ENCODE results near the gene PAM. TPM values are rescaled to one million over a fixed set of nuclear protein-coding genes. Genes with fewer than 3 reads are reported as not detected.
"Not testable (repeated sequence)": the region's sequence is repeated elsewhere in the genome, so short reads cannot be mapped to it uniquely, and the experiment has no call there.

PAM gene
- total and polyA plus RNA-seq, 8 donors = 27.4 to 322 (median 93.9) TPM

DNA sequence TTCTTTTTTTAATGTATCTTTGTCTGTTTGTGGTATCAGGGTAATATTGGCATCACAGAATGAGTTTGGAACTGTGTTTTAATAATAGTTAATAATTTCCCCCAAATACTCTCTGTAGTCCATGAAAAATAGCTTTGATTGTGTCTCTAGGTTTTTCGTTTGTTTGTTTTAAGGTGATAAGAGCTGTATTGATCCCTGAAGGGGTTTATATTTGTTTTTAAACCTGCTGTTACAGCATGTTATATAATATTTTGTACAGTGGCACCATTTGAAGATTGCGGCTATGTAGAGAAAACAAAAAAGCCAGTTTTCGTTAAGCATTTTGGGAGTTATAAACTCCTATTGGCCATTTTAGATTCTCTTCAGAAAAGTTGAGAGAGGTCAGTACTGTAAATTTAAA is 15.7 kb downstream of the PAM start:
- DNase-seq = no peak
- Histone ChIP-seq H3K9me3 (no peaks in the 10 kb centered on the region), H3K4me1 (peaks cover 0 to 18% (median 9%) of the 10 kb centered on the region in 4 donors), H3K4me3 (no peak overlapping the region), H3K27ac (peak overlapping the region in 1 of 5 donors; percentile 5), H3K36me3 (no peaks in the 10 kb centered on the region), H3K27me3 (no peaks in the 10 kb centered on the region)
- TF ChIP-seq POLR2AphosphoS5 (IDR thresholded peaks at IDR 0.05) = no peak
- intact Hi-C loops (cut with DNase I; ENCODE audit: low total_unique reads) = no loop called here
- WGBS, 5 donors = 49 to 70% (median 68%) methylated on average over 3 of the region's 3 CpGs

DNA sequence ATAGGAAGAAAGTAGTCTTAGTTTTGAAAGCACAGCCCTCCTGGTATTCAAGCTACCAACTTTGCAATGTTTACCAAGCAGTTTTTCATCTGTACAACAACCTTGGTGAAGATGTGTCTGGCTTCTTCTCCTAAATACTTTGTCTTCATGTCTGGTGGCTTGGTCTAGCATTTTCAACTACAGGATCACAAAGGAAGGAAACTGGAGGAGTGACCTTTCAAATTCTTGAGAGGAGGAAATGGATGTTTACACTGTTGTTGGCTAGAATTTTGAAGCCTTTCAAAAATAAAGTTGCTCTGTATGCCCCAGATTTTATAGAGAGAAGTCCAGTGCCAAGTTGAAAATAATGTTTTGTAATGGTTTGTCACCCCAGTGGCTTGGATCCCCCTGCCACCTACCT is 16.3 kb downstream of the PAM start:
- Histone ChIP-seq H3K9me3 (no peaks in the 10 kb centered on the region), H3K36me3 (no peaks in the 10 kb centered on the region), H3K27me3 (no peaks in the 10 kb centered on the region), H3K4me1 (peaks cover 0 to 18% (median 9%) of the 10 kb centered on the region in 4 donors), H3K27ac (peak overlapping the region in 3 of 5 donors; percentile 2 to 61 (median 5)), H3K4me3 (no peak overlapping the region)
- intact Hi-C loops (cut with DNase I; ENCODE audit: low total_unique reads) = no loop called here
- TF ChIP-seq POLR2A (IDR thresholded peaks at IDR 0.05) = no peak
- TF ChIP-seq POLR2AphosphoS5 (IDR thresholded peaks at IDR 0.05) = no peak
- TF ChIP-seq, protein P1, sequence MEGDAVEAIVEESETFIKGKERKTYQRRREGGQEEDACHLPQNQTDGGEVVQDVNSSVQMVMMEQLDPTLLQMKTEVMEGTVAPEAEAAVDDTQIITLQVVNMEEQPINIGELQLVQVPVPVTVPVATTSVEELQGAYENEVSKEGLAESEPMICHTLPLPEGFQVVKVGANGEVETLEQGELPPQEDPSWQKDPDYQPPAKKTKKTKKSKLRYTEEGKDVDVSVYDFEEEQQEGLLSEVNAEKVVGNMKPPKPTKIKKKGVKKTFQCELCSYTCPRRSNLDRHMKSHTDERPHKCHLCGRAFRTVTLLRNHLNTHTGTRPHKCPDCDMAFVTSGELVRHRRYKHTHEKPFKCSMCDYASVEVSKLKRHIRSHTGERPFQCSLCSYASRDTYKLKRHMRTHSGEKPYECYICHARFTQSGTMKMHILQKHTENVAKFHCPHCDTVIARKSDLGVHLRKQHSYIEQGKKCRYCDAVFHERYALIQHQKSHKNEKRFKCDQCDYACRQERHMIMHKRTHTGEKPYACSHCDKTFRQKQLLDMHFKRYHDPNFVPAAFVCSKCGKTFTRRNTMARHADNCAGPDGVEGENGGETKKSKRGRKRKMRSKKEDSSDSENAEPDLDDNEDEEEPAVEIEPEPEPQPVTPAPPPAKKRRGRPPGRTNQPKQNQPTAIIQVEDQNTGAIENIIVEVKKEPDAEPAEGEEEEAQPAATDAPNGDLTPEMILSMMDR (IDR thresholded peaks at IDR 0.05) = no peak
- DNase-seq = no peak

DNA sequence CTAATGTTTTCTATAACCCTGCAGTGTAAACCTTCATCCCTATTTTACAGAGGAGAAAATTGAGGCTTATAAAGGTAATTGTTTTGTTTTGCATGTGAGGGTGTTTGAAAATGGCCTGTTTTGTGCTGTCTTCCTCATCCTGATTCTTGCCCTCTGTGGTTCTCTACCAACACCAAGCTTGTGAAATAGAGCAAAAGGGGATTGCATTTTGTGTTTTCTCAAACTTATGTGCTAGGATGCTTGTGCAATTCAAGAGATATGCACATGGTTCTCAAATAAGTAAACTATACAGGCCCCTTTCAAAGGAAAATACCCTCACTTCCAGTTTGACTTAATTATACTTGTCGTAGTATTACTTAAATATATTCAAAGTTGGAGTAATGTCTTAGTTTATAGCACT is 17.2 kb downstream of the PAM start:
- WGBS, 5 donors = 85 to 94% (median 91%) methylated on average over 1 of the region's 1 CpG
- Histone ChIP-seq H3K27me3 (no peaks in the 10 kb centered on the region), H3K4me1 (peaks cover 0 to 18% (median 9%) of the 10 kb centered on the region in 4 donors), H3K36me3 (no peaks in the 10 kb centered on the region), H3K4me3 (no peak overlapping the region), H3K9me3 (no peaks in the 10 kb centered on the region), H3K27ac (peak overlapping the region in 1 of 5 donors; percentile 5)
- TF ChIP-seq, protein P1 (IDR thresholded peaks at IDR 0.05) = no peak
- TF ChIP-seq EP300 (IDR thresholded peaks at IDR 0.05) (no peak), POLR2A (IDR thresholded peaks at IDR 0.05) (no peak), POLR2AphosphoS5 (IDR thresholded peaks at IDR 0.05) (no peak)
- intact Hi-C loops (cut with DNase I; ENCODE audit: low total_unique reads) = no loop called here
- DNase-seq = no peak

DNA sequence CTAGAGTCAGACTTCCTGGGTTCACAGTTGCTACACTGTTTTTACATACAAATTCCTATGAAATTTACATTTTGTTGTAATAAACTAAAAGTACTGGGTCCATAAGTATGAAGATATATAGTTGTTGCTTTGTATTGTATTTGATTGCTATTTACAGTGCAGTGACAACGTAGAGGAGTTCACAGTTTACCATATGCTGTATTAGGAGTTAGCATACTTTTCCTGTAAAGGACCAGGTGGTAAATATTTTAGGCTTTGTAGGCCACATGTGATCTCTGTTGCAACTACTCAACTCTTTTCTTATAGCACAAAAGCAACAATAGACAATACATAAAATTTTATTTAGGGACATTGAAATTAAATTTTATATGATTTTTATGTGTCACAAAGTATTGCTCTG is 18.0 kb downstream of the PAM start:
- Histone ChIP-seq H3K4me1 (peaks cover 0 to 18% (median 11%) of the 10 kb centered on the region in 4 donors), H3K27ac (no peak overlapping the region), H3K27me3 (no peaks in the 10 kb centered on the region), H3K4me3 (no peak overlapping the region), H3K36me3 (no peaks in the 10 kb centered on the region), H3K9me3 (no peaks in the 10 kb centered on the region)
- WGBS, 5 donors = 75 to 89% (median 85%) methylated on average over 1 of the region's 1 CpG
- intact Hi-C loops (cut with DNase I; ENCODE audit: low total_unique reads) = no loop called here
- no peak for DNase-seq
- TF ChIP-seq POLR2A (IDR thresholded peaks at IDR 0.05) (no peak), POLR2AphosphoS5 (IDR thresholded peaks at IDR 0.05) (no peak), EP300 (IDR thresholded peaks at IDR 0.05) (no peak)
- TF ChIP-seq, protein P1 (IDR thresholded peaks at IDR 0.05) = no peak

DNA sequence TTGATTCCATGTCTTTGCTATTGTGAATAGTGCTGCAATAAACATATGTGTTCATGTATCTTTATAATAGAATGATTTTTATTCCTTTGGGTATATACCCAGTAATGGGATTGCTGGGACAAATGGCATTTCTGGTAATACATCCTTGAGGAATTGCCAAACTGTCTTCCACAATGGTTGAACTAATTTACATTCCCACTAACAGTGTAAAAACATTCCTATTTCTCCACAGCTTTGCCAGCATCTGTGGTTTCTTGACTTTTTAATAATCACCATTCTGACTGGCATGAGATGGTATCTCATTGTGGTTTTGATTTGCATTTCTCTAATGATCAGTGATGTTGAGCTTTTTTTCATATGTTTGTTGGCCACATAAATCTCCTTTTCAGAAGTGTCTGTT is 20.7 kb downstream of the PAM start:
- peaks cover 0 to 32% (median 17%) of the 10 kb centered on the region in 4 donors for H3K4me1 ChIP-seq
- H3K4me3 ChIP-seq; DNase-seq; H3K27ac ChIP-seq; intact Hi-C loops (cut with DNase I; ENCODE audit: low total_unique reads); H3K27me3 ChIP-seq; H3K9me3 ChIP-seq; H3K36me3 ChIP-seq: not testable (repeated sequence)

DNA sequence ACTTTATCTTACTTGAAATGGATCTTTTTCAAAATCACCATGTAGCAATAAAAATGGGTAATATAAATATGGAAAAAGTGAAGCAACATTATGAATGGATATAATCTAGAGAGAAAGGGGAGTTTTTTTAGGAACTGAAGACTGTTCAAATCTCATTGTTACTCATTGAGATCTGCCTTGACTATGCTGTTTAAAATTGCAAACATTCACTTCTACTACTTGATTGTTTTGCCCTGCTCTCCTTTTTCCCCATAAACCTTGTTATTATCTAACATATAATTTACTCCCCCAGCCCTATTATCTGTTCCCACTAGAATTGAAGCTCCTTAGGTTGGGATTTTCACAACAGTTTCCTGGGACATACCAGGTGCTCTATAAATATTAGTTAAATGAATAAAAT is 22.0 kb downstream of the PAM start:
- intact Hi-C loops (cut with DNase I; ENCODE audit: low total_unique reads) = no loop called here
- TF ChIP-seq POLR2AphosphoS5 (IDR thresholded peaks at IDR 0.05) (no peak), EP300 (IDR thresholded peaks at IDR 0.05) (no peak), POLR2A (IDR thresholded peaks at IDR 0.05) (no peak)
- TF ChIP-seq, protein P1 (IDR thresholded peaks at IDR 0.05) = no peak
- H3K27ac ChIP-seq = no peak overlapping the region
- no peaks in the 10 kb centered on the region for H3K27me3 ChIP-seq
- H3K36me3 ChIP-seq = no peaks in the 10 kb centered on the region
- no peak overlapping the region for H3K4me3 ChIP-seq
- peaks cover 8 to 33% (median 19%) of the 10 kb centered on the region in 4 donors for H3K4me1 ChIP-seq
- H3K9me3 ChIP-seq = no peaks in the 10 kb centered on the region
- no peak for DNase-seq
